Cardiac fibroblast (primary cell): ENCODE measurements around the gene CAMK2D.

Experiments
- DNase-seq, 2 donors: peaks; one replicate each; pipeline versions ENCODE4 v3.0.0 to v3.0.0-alpha.2; 2010; ENCODE audit warnings: low read depth in 2 of 2
- H3K4me3 ChIP-seq, 2 donors: replicated peaks in 1 of 2; 1 replicate in 1 of 2; 2 replicates in 1 of 2; pipeline ENCODE4 v1.5.1; 2011; ENCODE audit warnings: low read depth in 2 of 2, low read length in 2 of 2, mild to moderate bottlenecking in 2 of 2, moderate library complexity in 1 of 2
- TF ChIP-seq, protein P1 (sequence below): IDR thresholded peaks from one replicate; pipeline ENCODE4 v1.5.1; 2011; ENCODE audit warnings: low read depth, mild to moderate bottlenecking, low read length, inconsistent platforms

Gene CAMK2D

DNA sequence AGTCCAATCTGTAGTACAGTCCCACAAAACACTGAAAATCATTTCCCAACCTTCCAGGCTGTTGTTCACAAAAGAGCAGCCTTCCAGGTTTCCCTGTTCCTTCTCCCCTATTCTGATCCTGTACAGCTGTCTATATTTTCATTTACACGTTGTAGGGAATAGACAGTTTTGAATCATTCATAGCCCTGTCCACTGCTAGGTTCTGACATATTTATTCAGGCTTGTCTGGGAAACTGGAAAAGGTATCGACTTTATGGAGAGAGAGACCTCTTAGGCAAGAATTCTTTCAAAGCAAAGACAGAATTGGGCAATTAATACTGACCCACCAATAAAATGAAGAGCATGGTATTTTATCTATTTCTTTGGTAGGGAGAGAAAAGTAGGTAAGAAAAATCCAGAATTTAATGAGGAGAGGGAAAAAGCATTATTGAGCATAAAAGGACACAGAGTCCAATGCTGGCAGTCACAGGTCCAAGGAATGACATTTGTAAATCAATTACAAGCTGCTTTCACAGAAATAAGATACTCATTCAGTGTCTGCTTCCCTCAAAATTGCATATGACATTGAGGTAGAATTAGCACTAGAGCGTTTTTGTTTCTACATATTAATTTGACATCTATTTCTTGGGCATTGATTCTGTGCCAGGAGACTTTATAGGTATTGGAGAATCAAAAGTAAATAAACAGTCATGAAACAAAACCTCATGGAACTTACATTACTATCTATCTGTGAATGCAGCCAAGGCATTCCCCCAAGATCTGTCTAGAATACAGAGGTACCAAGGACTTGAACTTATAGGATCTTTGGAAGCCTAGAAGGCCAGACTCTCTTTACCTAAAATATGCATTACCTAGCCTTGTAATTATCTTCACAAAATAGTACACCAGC is 127.2 kb downstream of the CAMK2D start:
- no peak overlapping the region for H3K4me3 ChIP-seq
- TF ChIP-seq, protein P1, sequence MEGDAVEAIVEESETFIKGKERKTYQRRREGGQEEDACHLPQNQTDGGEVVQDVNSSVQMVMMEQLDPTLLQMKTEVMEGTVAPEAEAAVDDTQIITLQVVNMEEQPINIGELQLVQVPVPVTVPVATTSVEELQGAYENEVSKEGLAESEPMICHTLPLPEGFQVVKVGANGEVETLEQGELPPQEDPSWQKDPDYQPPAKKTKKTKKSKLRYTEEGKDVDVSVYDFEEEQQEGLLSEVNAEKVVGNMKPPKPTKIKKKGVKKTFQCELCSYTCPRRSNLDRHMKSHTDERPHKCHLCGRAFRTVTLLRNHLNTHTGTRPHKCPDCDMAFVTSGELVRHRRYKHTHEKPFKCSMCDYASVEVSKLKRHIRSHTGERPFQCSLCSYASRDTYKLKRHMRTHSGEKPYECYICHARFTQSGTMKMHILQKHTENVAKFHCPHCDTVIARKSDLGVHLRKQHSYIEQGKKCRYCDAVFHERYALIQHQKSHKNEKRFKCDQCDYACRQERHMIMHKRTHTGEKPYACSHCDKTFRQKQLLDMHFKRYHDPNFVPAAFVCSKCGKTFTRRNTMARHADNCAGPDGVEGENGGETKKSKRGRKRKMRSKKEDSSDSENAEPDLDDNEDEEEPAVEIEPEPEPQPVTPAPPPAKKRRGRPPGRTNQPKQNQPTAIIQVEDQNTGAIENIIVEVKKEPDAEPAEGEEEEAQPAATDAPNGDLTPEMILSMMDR: no peak
- DNase-seq: no peak

DNA sequence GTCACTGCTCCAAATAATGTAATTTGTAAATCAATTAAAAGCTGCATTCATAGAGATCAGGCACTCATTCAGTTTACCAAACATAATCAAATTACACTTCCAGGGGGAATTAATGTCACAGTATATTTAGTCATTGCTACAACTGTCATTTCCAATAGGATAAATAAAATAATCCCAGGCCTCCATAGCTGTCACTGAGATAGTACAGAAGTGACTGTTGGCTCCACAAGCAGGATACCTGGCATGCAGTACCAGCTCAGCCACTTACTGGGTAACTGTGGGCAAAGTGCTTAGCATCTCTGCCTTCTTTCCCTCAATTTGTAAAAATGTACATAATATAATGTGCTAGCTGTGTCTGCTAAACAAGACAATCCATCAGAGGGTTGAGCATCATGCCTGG is 128.1 kb downstream of the CAMK2D start:
- TF ChIP-seq, protein P1: no peak
- DNase-seq: no peak
- no peak overlapping the region for H3K4me3 ChIP-seq

DNA sequence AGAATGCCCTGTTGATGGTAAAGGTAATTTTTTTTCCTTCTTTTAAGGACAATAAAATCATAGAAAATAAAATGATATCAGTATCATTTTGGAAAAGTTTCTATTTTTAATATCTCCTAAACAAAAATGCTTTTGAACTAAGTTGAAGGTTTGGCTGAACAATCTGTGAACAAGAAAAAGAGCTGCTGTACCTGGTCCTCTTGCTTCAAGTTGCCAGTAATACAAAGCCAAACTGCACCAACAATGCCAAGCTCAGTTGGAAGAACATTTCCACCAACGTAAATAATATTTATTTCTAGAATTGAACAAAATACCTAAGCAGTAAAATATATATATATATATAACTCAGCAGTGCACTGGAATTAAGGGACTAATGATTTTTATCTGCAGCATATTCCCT is 132.8 kb downstream of the CAMK2D start:
- DNase-seq: no peak
- TF ChIP-seq, protein P1: no peak
- no peak overlapping the region for H3K4me3 ChIP-seq

DNA sequence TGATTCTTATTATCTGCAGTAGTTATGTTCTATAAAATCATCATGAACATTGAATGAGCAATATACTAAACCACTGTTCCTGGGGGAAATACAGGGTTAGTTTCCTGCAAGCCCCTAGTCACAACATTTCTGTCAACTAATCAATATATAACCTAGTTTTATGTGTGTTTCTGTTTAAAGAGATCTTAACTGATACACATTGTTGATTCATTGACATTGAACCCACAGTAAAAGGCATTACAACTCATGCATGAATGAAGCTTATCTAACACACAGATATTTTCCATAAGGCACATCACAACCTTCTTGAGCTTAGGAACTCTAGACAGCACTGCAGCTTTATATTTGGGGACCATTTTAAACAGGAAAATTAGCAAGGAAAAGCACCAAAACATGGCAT is 134.2 kb downstream of the CAMK2D start:
- DNase-seq: no peak
- H3K4me3 ChIP-seq: no peak overlapping the region
- TF ChIP-seq, protein P1: no peak

DNA sequence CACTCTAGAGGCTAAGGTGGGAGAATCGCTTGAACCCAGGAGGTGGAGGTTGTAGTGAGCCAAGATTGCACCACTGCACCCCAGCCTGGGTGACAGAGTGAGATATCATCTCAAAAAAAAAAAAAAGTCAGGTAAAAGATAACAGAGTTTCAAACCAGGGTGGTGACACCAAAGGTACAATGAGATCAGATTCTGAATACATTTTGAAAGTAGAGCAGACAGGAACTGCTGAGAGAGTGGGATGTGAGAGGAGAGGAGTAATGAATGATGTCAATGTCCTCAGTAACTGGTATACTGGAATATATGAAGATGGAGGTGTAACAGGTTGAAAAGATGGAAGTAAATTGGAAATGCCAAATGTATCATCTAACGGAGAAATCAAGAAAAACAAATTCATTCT is 135.6 kb downstream of the CAMK2D start:
- DNase-seq: no peak
- no peak overlapping the region for H3K4me3 ChIP-seq
- TF ChIP-seq, protein P1: no peak

DNA sequence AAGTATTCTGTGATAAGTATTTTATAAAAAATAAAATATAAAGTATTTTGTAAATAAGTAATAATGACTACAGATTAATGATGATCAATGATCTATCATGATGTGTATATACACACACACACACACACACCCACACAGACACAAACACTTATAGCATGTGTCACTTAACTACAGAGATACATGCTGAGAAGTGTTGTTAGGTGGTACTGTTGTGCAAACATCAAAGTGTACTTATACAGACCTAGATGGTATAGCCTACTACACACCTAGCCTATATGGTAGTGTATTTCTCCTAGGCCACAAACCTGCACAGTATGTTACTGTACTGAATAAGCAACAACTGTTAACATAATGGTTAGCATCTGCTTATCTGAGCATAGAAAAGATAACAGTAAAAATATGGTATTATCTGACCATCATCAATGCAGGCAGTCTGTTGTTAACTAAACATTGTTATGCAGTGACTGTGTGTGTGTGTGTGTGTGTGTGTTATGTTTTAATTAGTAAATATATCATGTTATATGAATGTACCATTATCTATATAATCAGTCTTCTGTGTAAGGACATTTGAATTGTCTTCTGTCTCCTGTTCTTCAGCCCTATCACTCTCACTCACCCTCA is 138.2 kb downstream of the CAMK2D start:
- TF ChIP-seq, protein P1: no peak
- H3K4me3 ChIP-seq: no peak overlapping the region
- DNase-seq: no peak
